Heart left ventricle (tissue), 13 donors: ENCODE data around the gene PRAMEF13.

Experiments used
- CTCF ChIP-seq, 12 donors: fragments of 200-600 bp; sonication (generic) in 4 of 12; IDR thresholded peaks; one replicate each; pipeline versions ENCODE4 v1.5.0 to v1.8.0; 2018 to 2022; ENCODE audit warnings: antibody characterized with exemption in 12 of 12, mild to moderate bottlenecking in 5 of 12
- POLR2A ChIP-seq, 2 donors: fragments of 450-650 bp; IDR thresholded peaks; one replicate each; pipeline ENCODE4 v1.6.1; 2017; ENCODE audit warnings: antibody characterized with exemption in 2 of 2, mild to moderate bottlenecking in 2 of 2, moderate library complexity in 2 of 2
- donor health status: ischemic (EF 13 %, LVEDD 7.1; RV severe dilation, severe dysfunction).
- donor health status: DM: no; HTN: yes; CAD: no.
- donor health status: DM: no; HTN: no; CAD: no.
- donor health status: ischemic (EF 25% LVEDD 6.9; RV normal size, moderate dysfunction).
- donor health status: ischemic (EF 25% LVEDD 5.7; RV mildly dilated, moderate dysfunction).
- donor health status: ischemic (EF 35%, LVEDD 5.7; RV mildly dilated, moderate dysfunction).
- donor health status: nonischemic (EF 11% LVEDD 7.7; RV severe dilation, severe dysfunction).
- donor health status: DM: yes; HTN: yes; CAD: no.
- donor health status: PGD.
- donor health status: ischemic (EF 29% LVEDD 5.4; RV normal size, mild dysfunction).
- donor health status: nonischemic (EF 23%, LVEDD 6.1; RV moderate dilation, normal function).

DNA sequence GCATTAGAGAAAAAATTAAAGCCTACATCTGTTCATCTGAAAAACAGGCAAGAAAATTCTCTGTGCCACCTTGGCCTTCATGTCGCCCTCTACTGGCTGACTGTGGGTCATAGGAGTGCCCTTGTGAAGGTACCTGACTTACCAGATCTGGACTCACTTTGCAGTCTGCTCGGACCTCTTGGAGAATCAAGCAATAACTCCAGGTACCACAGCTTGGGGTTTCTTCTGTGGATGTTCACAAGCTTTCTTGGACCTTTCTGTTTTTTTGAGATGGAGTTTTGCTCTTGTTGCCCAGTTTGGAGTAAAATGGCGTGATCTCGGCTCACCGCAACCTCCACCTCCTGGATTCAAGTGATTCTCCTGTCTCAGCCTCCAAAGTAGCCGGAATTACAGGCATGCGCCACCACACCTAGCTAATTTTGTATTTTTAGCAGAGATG lies 27.2 kb upstream of the PRAMEF13 start:
- no peak for TF ChIP-seq POLR2A (IDR thresholded peaks at IDR 0.05)
- TF ChIP-seq CTCF (IDR thresholded peaks at IDR 0.05) = peak in 8 of 12 donors; percentile 7 to 45 (median 37)
